H1 (cell line): Measurements from ENCODE around the gene EN2.

Experiments used
- BACH1 ChIP-seq: IDR thresholded peaks from 2 replicates; pipeline ENCODE4 v1.6.1; 2012; ENCODE audit warnings: low read length, improper control_type of control experiment
- EP300 ChIP-seq, 2 experiments: IDR thresholded peaks; 1 replicate in 1 of 2; 2 replicates in 1 of 2; pipeline ENCODE4 v1.6.1; 2011 to 2012; ENCODE audit warnings: low read depth in 2 of 2, low read length in 2 of 2, mild to moderate bottlenecking in 2 of 2, borderline replicate concordance in 1 of 2, inconsistent platforms in 1 of 2, moderate library complexity in 1 of 2
- JUND ChIP-seq: IDR thresholded peaks from 2 replicates; pipeline ENCODE4 v1.6.1; 2011; ENCODE audit warnings: mild to moderate bottlenecking, improper control_type of control experiment, low read length
- KDM4A ChIP-seq: IDR thresholded peaks from one replicate; pipeline ENCODE4 v1.7.1; 2012; ENCODE audit warnings: low read depth, mild to moderate bottlenecking, moderate library complexity, low read length, inconsistent platforms; ENCODE audit not compliant: severe bottlenecking
- POLR2A ChIP-seq, 2 experiments: IDR thresholded peaks; 1 replicate in 1 of 2; 2 replicates in 1 of 2; pipeline ENCODE4 v1.6.1; 2011; ENCODE audit warnings: low read depth in 2 of 2, low read length in 2 of 2, mild to moderate bottlenecking in 2 of 2; ENCODE audit errors: control extremely low read depth in 1 of 2
- TF ChIP-seq, protein P1 (sequence below), 3 experiments: IDR thresholded peaks; 1 replicate in 2 of 3; 2 replicates in 1 of 3; pipeline versions ENCODE4 v1.5.1 to v1.6.1; 2011; ENCODE audit warnings: low read length in 3 of 3, mild to moderate bottlenecking in 3 of 3, inconsistent platforms in 2 of 3, low read depth in 1 of 3, moderate library complexity in 1 of 3; ENCODE audit not compliant: insufficient read depth in 1 of 3; ENCODE audit errors: control extremely low read depth in 1 of 3

DNA sequence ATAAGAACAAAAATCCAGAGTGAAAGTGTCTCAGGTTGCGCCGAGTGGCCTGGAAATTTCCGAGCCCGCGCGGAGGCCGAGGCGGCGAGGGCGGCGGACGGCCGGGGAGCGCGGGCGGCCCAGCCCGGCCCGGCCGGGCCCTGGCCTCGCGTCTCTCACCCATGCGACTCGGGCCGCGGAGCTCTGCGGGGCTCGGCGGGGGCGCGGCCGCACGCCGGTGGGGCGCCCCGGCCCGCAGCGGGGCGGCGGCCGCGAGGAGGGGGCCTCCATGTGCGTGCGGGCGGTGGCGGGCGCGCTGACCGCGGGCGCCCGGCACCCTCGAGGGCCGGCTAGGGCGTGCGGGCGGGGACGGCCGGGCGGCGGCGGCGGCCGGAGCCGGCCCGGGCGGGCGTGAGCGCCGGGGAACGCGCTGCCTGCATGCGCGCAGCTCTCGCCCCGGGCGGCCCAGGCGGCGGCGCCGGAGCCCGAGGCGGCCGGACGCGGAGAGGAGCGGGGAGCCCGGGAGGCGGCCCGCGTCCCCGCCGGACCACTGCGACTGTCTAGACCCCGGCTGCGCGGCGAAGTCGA is 302 bp upstream of the EN2 start:
- TF ChIP-seq EP300 (IDR thresholded peaks at IDR 0.05; ENCODE audit: borderline replicate concordance in 1 of 2, low read depth in 2 of 2, low read length in 2 of 2) (no peak), BACH1 (no peak), POLR2A (IDR thresholded peaks at IDR 0.05; ENCODE audit: control extremely low read depth in 1 of 2, low read depth in 2 of 2, low read length in 2 of 2) (no peak), JUND (no peak), KDM4A (no peak)
- TF ChIP-seq, protein P1, sequence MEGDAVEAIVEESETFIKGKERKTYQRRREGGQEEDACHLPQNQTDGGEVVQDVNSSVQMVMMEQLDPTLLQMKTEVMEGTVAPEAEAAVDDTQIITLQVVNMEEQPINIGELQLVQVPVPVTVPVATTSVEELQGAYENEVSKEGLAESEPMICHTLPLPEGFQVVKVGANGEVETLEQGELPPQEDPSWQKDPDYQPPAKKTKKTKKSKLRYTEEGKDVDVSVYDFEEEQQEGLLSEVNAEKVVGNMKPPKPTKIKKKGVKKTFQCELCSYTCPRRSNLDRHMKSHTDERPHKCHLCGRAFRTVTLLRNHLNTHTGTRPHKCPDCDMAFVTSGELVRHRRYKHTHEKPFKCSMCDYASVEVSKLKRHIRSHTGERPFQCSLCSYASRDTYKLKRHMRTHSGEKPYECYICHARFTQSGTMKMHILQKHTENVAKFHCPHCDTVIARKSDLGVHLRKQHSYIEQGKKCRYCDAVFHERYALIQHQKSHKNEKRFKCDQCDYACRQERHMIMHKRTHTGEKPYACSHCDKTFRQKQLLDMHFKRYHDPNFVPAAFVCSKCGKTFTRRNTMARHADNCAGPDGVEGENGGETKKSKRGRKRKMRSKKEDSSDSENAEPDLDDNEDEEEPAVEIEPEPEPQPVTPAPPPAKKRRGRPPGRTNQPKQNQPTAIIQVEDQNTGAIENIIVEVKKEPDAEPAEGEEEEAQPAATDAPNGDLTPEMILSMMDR (IDR thresholded peaks at IDR 0.05; ENCODE audit: control extremely low read depth in 1 of 3, insufficient read depth in 1 of 3, low read depth in 1 of 3, low read length in 3 of 3), result no peak
